Prostate gland (tissue), 2 donors: ENCODE measurements around the gene LNX1.

ENCODE experiments used
- CTCF ChIP-seq, 4 experiments: fragments of 200-600 bp in 2 of 4; fragments of 450-650 bp in 2 of 4; sonication (generic) in 2 of 4; IDR thresholded peaks; 1 replicate in 3 of 4; 2 replicates in 1 of 4; pipeline ENCODE4 v1.5.1; 2016 to 2019; ENCODE audit warnings: antibody characterized with exemption in 4 of 4, mild to moderate bottlenecking in 2 of 4, moderate library complexity in 2 of 4
- POLR2A ChIP-seq: fragments of 450-650 bp; IDR thresholded peaks from one replicate; pipeline ENCODE4 v1.6.1; 2016; ENCODE audit warnings: antibody characterized with exemption, mild to moderate bottlenecking
- POLR2AphosphoS5 ChIP-seq: sonication (generic); formaldehyde crosslinking; IDR thresholded peaks from one replicate; pipeline ENCODE4 v1.6.1; 2017; ENCODE audit warnings: antibody characterized with exemption

- TF ChIP-seq CTCF (IDR thresholded peaks at IDR 0.05) (no peak), POLR2AphosphoS5 (no peak), POLR2A (no peak)
These were observed 45.2 kb downstream of the LNX1 start for GRCh38 chr4:53545942-53546581.
